ENCODE measurements around the gene WDR1.

DNA sequence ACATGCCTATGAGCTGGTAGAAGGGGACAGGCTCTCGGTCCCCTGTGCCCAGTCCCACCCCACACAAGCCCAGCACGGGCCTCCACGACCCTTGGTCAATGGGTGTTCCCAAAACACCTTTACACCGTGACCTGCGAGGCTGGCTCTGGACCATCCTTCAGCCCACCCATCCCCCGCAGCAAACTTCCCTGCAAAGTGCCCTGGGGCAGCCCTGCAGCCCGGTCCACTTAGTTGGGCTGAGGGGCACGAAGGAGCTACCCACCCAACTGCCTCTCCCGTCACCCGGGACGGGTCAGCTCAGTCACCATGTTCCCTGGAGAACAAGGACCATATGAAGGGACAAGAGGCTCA lies 23.4 kb downstream of the WDR1 start:
- TF ChIP-seq, protein P1, sequence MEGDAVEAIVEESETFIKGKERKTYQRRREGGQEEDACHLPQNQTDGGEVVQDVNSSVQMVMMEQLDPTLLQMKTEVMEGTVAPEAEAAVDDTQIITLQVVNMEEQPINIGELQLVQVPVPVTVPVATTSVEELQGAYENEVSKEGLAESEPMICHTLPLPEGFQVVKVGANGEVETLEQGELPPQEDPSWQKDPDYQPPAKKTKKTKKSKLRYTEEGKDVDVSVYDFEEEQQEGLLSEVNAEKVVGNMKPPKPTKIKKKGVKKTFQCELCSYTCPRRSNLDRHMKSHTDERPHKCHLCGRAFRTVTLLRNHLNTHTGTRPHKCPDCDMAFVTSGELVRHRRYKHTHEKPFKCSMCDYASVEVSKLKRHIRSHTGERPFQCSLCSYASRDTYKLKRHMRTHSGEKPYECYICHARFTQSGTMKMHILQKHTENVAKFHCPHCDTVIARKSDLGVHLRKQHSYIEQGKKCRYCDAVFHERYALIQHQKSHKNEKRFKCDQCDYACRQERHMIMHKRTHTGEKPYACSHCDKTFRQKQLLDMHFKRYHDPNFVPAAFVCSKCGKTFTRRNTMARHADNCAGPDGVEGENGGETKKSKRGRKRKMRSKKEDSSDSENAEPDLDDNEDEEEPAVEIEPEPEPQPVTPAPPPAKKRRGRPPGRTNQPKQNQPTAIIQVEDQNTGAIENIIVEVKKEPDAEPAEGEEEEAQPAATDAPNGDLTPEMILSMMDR (IDR thresholded peaks at IDR 0.05; ENCODE audit: low read length) = no peak
- no peak for TF ChIP-seq EZH2 (IDR thresholded peaks at IDR 0.05; ENCODE audit: borderline replicate concordance, low read length)

Measured in OCI-LY1 (cell line).